NCI-H2196 treated with DMSO at 0.1 percent for 48 hours (cell line): ENCODE results near the gene ANKRD36B.
"Not testable (repeated sequence)": the region's sequence is repeated elsewhere in the genome, so short reads cannot be mapped to it uniquely, and the experiment has no call there.

Experiments
- DNase-seq: peaks from one replicate; lab custom pipeline; 2025; ENCODE audit not compliant: unreplicated experiment; lab: John Stamatoyannopoulos, UW

Gene ANKRD36B

DNA sequence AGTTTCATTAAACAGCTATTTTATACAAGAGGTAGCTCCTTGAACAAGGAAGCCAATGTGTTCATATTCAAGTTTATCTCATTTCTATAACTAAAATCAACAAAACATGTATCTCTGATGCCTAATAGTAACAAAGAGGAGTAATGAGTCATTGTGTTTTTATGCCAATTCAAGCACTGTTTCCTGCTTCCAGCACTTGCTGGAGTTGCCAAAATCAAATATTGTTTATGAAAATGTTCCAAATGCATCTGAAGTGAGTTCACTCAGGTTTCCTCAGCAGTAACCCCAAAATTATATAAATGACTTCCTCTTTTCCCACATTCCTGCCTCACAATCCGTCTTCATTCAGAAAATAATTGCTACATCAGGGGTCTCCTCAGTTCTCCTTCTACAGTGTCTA lies 39.2 kb downstream of the ANKRD36B start:
- DNase-seq, result not testable (repeated sequence)

DNA sequence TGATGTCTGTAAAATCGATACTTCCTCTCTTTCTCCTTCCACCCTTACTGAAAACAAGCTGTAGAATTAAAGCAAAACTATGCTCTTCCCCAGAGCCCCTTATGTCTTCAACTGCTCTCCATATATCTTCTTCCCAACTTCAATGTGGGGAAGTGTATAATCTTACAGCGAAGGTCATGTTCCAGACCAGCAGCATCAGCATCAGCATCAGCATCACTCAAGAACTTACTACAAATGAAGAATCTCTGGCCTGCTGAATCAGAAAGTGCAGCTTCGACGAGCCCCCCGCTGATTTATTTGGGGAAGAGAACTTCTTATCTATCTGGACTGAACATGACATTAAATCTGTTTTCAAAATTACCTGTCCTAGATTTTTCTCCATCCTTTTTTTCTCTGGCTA lies 40.6 kb downstream of the ANKRD36B start:
- not testable (repeated sequence) for DNase-seq

DNA sequence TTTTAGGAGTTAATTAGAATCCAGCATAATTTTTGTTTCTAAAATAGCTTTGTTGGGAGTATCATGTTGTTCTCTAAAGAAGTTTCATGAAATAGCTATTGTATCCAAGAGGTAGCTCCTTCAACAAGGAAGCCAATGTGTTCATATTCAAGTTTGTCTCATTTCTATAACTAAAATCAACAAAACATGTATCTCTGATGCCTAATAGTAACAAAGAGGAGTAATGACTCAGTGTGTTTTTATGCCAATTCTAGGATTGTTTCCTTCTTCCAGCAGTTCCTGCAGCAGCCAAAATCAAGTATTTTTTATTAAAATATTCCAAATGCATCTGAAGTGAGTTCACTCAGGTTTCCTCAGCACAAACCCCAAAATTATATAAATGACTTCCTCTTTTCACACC lies 41.1 kb downstream of the ANKRD36B start:
- not testable (repeated sequence) for DNase-seq

DNA sequence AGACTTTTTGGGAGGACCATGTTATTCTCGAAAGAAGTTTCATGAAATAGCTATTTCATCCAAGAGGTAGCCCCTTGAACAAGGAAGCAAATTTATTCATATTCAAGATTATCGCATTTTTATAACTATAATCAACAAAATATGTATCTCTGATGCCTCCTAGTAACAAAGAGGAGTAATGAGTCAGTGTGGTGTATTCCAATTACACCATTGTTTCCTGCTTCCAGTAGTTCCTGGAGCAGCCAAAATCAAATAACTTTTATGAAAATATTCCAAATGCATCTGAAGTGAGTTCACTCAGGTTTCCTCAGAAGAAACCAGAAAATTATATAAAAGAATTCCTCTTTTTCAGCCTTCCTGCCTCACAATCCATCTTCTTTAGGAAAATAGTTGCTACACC lies 43.0 kb downstream of the ANKRD36B start:
- no peak for DNase-seq

DNA sequence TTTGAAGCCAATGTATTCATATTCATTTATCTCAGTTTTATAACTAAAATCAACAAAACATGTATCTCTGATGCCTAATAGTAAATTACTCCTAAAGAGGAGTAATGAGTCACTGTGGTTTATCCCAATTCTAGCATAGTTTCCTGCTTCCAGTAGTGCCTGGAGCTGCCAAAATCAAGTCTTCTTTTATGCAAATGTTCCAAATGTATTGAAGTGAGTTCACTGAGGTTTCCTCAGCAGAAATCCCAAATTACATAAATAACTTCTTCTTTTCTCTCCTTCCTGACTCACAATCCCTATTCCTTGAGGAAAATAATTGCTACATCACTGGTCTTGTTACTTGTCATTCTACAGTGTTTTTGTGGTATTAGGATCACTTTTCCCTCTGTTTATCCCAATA lies 44.8 kb downstream of the ANKRD36B start:
- DNase-seq, result not testable (repeated sequence)

DNA sequence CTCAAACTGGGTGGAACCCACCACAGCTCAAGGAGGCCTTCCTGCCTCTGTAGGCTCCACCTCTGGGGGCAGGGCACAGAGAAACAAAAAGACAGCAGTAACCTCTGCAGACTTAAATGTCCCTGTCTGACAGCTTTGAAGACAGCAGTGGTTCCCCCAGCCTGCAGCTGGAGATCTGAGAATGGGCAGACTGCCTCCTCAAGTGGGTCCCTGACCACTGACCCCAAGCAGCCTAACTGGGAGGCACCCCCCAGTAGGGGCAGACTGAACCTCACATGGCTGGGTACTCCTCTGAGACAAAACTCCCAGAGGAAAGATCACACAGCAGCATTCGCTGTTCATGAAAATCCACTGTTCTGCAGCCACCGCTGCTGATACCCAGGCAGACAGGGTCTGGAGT lies 63.8 kb downstream of the ANKRD36B start:
- DNase-seq, result not testable (repeated sequence)

DNA sequence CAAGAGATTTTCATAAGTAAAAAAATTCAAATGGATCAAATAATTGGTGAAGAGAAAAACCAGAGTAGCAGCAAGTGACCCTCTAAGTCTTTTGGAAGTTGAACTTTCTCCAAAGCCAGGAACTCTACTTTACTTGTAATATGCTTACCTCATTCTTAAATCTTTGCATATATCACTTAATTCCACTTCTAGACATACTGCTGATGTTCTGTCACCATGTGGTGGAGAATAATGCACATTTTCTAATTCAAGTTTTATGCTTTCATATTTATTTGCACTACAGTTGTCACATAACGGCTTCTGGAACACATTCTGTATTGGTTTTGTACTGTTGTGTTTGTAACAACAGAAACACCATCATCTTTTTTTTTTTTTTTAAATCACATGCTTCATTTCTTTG lies 65.9 kb downstream of the ANKRD36B start:
- DNase-seq, result not testable (repeated sequence)

DNA sequence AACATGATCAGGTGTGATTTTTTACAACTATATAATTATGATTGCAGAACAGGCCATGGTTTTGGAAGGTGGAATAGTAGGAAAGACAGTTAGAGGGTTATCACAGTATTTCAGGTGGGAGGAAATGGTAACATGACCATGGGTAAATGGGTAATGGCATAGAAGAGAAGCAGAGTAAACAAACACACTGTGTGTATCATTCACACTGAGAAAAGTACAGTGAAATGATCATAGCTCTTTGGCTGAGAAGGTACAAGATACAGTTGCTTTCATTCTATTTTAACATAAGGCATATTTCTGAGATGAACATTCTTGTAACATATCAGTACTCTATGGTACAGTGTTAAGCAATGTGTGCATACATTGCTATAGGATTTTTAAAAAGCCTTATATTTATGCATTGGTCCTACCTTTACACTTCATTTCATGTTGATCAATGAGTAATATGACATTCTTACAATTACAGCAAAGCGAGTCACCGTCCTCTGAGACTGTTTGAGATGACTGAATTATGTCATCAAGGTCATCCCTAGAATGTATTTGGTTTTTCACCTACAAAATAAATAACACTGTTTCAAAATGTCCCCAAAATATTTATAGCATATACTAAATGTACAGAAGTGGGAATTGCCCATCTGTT lies 66.6 kb downstream of the ANKRD36B start:
- DNase-seq, result not testable (repeated sequence)

DNA sequence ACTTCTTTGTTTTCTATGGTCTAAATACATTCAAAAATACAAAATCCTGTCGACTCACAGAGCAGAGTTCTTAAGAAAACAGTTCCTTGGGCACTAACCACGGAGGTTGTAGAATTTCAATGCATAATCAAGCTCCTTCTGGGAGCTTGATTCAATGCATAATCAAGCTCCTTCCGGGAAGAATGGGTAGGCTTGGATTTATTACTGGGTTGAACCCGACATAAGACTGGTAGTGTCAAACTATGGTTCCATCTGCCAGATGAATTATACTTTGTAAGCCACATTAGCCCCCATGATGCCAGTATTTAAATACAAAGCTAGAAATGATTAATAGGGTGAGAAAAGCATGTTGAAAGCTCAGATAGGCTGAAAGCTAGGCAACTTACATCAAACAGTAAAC lies 94.0 kb downstream of the ANKRD36B start:
- not testable (repeated sequence) for DNase-seq

DNA sequence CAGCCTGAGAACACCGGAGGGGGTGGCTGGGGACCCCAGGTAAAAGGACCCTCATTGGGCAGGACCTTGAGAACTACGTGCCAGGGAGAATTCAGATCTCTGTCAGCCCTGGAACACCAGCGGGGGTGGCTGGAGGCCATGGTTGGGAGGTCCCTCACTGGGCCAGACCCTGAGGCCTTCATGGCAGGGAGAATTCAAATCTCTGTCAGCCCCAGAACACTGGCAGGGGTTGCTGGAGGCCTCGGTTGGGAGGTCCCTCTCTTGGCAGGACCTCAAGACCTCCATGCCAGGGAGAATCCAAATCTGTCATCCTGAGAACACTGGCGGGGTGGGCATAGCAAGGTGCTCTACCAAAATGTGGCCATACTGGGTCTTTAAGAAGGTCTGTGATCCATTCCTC lies 99.5 kb downstream of the ANKRD36B start:
- DNase-seq, result not testable (repeated sequence)
